Gastrocnemius medialis (tissue), 4 donors: Measurements from ENCODE around the gene PKHD1. TPM values are rescaled to one million over a fixed set of nuclear protein-coding genes. Genes with fewer than 3 reads are reported as not detected.

Experiments used
- ATAC-seq, 2 donors: fragments of 150-250 bp; one replicate each; pipeline ENCODE4 v1.9.1; 2016
- DNase-seq, 2 donors: peaks; one replicate each; pipeline ENCODE4 v3.0.0-alpha.2; 2019
- H3K27ac ChIP-seq, 4 donors: fragments of 200-600 bp; sonication (generic); 1 replicate in 1 of 4; 2 replicates in 3 of 4; pipeline ENCODE4 v1.5.1; 2016 to 2018; ENCODE audit warnings: mild to moderate bottlenecking in 2 of 4, moderate library complexity in 1 of 4
- H3K27me3 ChIP-seq, 3 donors: fragments of 200-600 bp; sonication (generic) in 2 of 3; 1 replicate in 1 of 3; 2 replicates in 2 of 3; pipeline versions ENCODE4 v1.5.1 to v1.6.0; 2016 to 2019; ENCODE audit warnings: mild to moderate bottlenecking in 1 of 3, moderate library complexity in 1 of 3
- H3K36me3 ChIP-seq, 2 donors: fragments of 200-600 bp; sonication (generic) in 1 of 2; one replicate each; pipeline ENCODE4 v1.5.1; 2017 to 2018
- H3K4me1 ChIP-seq, 2 donors: fragments of 200-600 bp; sonication (generic) in 1 of 2; one replicate each; pipeline ENCODE4 v1.5.1; 2016 to 2017; ENCODE audit warnings: mild to moderate bottlenecking in 2 of 2
- H3K4me3 ChIP-seq, 4 donors: fragments of 200-600 bp; sonication (generic) in 3 of 4; 1 replicate in 1 of 4; 2 replicates in 3 of 4; pipeline ENCODE4 v1.5.1; 2016 to 2019; ENCODE audit warnings: mild to moderate bottlenecking in 2 of 4
- H3K9me3 ChIP-seq, 3 donors: fragments of 200-600 bp; sonication (generic) in 2 of 3; 1 replicate in 1 of 3; 2 replicates in 2 of 3; pipeline ENCODE4 v1.5.1; 2016 to 2019
- CTCF ChIP-seq, 5 experiments: fragments of 450-650 bp in 3 of 5; fragments of 200-600 bp in 2 of 5; sonication (generic) in 2 of 5; IDR thresholded peaks in 4 of 5; conservative IDR thresholded peaks in 1 of 5; 1 replicate in 4 of 5; 2 replicates in 1 of 5; pipeline ENCODE4 v1.5.1; 2016 to 2019; ENCODE audit warnings: antibody characterized with exemption in 5 of 5, mild to moderate bottlenecking in 3 of 5, moderate library complexity in 3 of 5
- POLR2A ChIP-seq, 2 donors: fragments of 450-650 bp; IDR thresholded peaks; one replicate each; pipeline ENCODE4 v1.6.1; 2017; ENCODE audit warnings: antibody characterized with exemption in 2 of 2, mild to moderate bottlenecking in 2 of 2, moderate library complexity in 2 of 2
- in situ Hi-C, 4 donors: fragments of 200-750 bp; cut with MboI; loops; one replicate each; pipeline versions ENCODE4 v1.15.0 to v1.8.0; 2017; ENCODE audit warnings: low sequenced_read_pairs in 4 of 4
- intact Hi-C: fragments of 100-400 bp; cut with DNase I; formaldehyde crosslinking; loops from one replicate; pipeline ENCODE4 v1.15.1; 2023; ENCODE audit warnings: low total_unique reads
- total RNA-seq, 4 donors: library from RNA; depleted of rRNA; stranded (reverse); fragments of >200 nt; gene quantifications; one replicate each; pipeline versions ENCODE4 v1.1.0 to v1.2.3, GENCODE V29; 2016

Gene PKHD1
- total RNA-seq, 4 donors from 2014 or later = 0.02 to 0.05 (median 0.02) TPM; not detected in 1

- in situ Hi-C loops = loop anchor here (10.0 kb wide), 3 partner anchors 145 to 175 kb away; partner anchors contain the start of gene IL17F (in 1 of the 4)
Measured at GRCh38 chr6:52089758-52090348, 2.4 kb upstream of the PKHD1 start.

GRCh38 chr6:52086741-52087140, 672 bp downstream of the PKHD1 start:
- no peak for ATAC-seq
- in situ Hi-C loops (loop anchor here (10.0 kb wide), 3 partner anchors 148 to 178 kb away; partner anchors contain the start of gene IL17F (in 1 of the 4)), intact Hi-C loops (loop anchor here (1.0 to 2.0 kb wide), 2 partner anchors 148 to 176 kb away; no protein-coding TSS in a partner anchor)
- TF ChIP-seq POLR2A (IDR thresholded peaks at IDR 0.05) (no peak), CTCF (IDR thresholded peaks at IDR 0.05 in 4 of 5, conservative IDR thresholded peaks at IDR 0.05 in 1 of 5) (no peak)
- Histone ChIP-seq H3K36me3 (no peaks in the 10 kb centered on the region), H3K27me3 (no peaks in the 10 kb centered on the region), H3K9me3 (no peaks in the 10 kb centered on the region), H3K4me3 (no peak overlapping the region), H3K4me1 (no peaks in the 10 kb centered on the region), H3K27ac (no peak overlapping the region)
- no peak for DNase-seq

More at GRCh38 chr6:52089758-52090348, 2.4 kb upstream of the PKHD1 start:
- Histone ChIP-seq H3K27ac (no peak overlapping the region), H3K27me3 (no peaks in the 10 kb centered on the region), H3K9me3 (no peaks in the 10 kb centered on the region), H3K4me1 (no peaks in the 10 kb centered on the region), H3K36me3 (no peaks in the 10 kb centered on the region), H3K4me3 (no peak overlapping the region)
- DNase-seq (no peak), ATAC-seq (no peak)
- intact Hi-C loops = no loop called here
- TF ChIP-seq POLR2A (IDR thresholded peaks at IDR 0.05) (no peak), CTCF (IDR thresholded peaks at IDR 0.05 in 4 of 5, conservative IDR thresholded peaks at IDR 0.05 in 1 of 5) (no peak)

- intact Hi-C loops = no loop called here
- TF ChIP-seq POLR2A (IDR thresholded peaks at IDR 0.05) (no peak), CTCF (IDR thresholded peaks at IDR 0.05 in 4 of 5, conservative IDR thresholded peaks at IDR 0.05 in 1 of 5) (no peak)
- in situ Hi-C loops = loop anchor here (10.0 kb wide), 3 partner anchors 154 to 184 kb away; partner anchors contain the start of gene IL17F (in 1 of the 4)
Measured at GRCh38 chr6:52081237-52081636, 6.2 kb downstream of the PKHD1 start.

GRCh38 chr6:52077961-52078625, 9.3 kb downstream of the PKHD1 start:
- Histone ChIP-seq H3K36me3 (no peaks in the 10 kb centered on the region), H3K27ac (no peak overlapping the region), H3K27me3 (no peaks in the 10 kb centered on the region), H3K4me3 (no peak overlapping the region), H3K4me1 (no peaks in the 10 kb centered on the region), H3K9me3 (no peaks in the 10 kb centered on the region)
- intact Hi-C loops = no loop called here
- in situ Hi-C loops = no loop called here
- ATAC-seq = no peak
- DNase-seq = no peak
- TF ChIP-seq CTCF (IDR thresholded peaks at IDR 0.05 in 4 of 5, conservative IDR thresholded peaks at IDR 0.05 in 1 of 5) = no peak
- no peak for TF ChIP-seq POLR2A (IDR thresholded peaks at IDR 0.05)

More at GRCh38 chr6:52081237-52081636, 6.2 kb downstream of the PKHD1 start:
- Histone ChIP-seq H3K27ac (no peak overlapping the region), H3K36me3 (no peaks in the 10 kb centered on the region), H3K4me1 (no peaks in the 10 kb centered on the region), H3K4me3 (no peak overlapping the region), H3K9me3 (no peaks in the 10 kb centered on the region), H3K27me3 (no peaks in the 10 kb centered on the region)
- ATAC-seq (no peak), DNase-seq (no peak)
